ENCODE data around the gene LAMA4. TPM values are rescaled to one million over a fixed set of nuclear protein-coding genes. Genes with fewer than 3 reads are reported as not detected.

LAMA4 gene
- total and polyA plus RNA-seq, 2 of the 13 experiments (the other 11 are each of a cell fraction or from before 2014, with no cell fraction given) = not detected

DNA sequence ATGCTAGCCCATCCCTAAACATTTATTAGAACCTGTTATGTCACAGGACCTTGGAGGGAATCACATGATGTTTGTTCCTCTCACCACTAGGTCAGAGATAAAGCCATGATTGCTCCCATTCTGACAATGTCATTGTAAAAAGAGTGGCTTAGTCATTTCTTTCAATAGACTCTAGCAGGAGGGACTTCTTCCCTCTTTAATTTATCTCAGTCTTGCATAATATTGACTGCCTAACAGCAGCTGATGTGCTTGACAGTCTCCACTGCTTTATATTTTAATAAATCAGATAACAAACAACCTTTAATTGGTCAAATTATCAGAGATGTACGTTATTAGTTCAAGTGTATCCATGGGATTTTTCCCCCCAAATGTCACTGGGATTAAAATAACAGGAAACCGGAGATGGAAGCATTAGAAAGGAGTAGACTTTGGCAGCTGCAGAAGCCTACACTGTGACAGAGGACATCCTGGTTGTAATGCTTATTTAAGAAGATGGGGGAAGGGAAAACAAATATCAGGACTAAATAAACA is 39.6 kb downstream of the LAMA4 start:
- ATAC-seq = peak; percentile 64
- no TSS peak for BruUV-seq (replicated peaks)
- no peaks in the 10 kb centered on the region for H4K20me1 ChIP-seq (ENCODE audit: insufficient read depth, low read length)
- no peaks in the 10 kb centered on the region for H3K27me3 ChIP-seq (ENCODE audit: control insufficient read depth in 1 of 2, insufficient read depth in 2 of 2, low read length in 2 of 2)
- H3K79me2 ChIP-seq (ENCODE audit: insufficient read depth, low read length) = no peaks in the 10 kb centered on the region
- no peaks in the 10 kb centered on the region for H3K36me3 ChIP-seq (replicated peaks in 1 of 2; ENCODE audit: control insufficient read depth in 1 of 2, insufficient read depth in 2 of 2, low read length in 2 of 2)
- no peak for FAIRE-seq
- DNase-seq (ENCODE audit: low spot score) = peak; percentile 58
- H3K27ac ChIP-seq (ENCODE audit: extremely low read length, insufficient read depth, low read length) = no peak overlapping the region
- no peaks in the 10 kb centered on the region for H3K9me3 ChIP-seq (ENCODE audit: low read length)
- H3K9ac ChIP-seq (ENCODE audit: insufficient read depth, low read depth, low read length) = no peak overlapping the region
- H3K4me3 ChIP-seq (replicated peaks in 1 of 3; ENCODE audit: insufficient read depth in 1 of 3, low read depth in 2 of 3, low read length in 3 of 3) = no peak overlapping the region
- CTCF ChIA-PET (ENCODE audit: low intra/inter-chr PET ratio, low total read pairs) = no interaction called here
- POLR2A ChIA-PET = no interaction called here
- in situ Hi-C loops (cut with HindIII; ENCODE audit: extremely low pct_ligation_motif_present, low pct_unique_long_range_greater_than_20kb) (no loop called here), intact Hi-C loops (cut with micrococcal nuclease; ENCODE audit: unreplicated experiment) (loop anchor here (5.0 kb wide), 1 partner anchor 527 kb away; no protein-coding TSS in a partner anchor)
- no peak overlapping the region for H3K4me2 ChIP-seq (ENCODE audit: low read depth, low read length)
- H2AFZ ChIP-seq (ENCODE audit: low read length) = no peak overlapping the region
- H3K4me1 ChIP-seq (ENCODE audit: insufficient read depth, low read length) = peaks cover 12% of the 10 kb centered on the region
- WGBS (ENCODE audit: low lambda C conversion rate) = 1% methylated on average over 2 of the region's 2 CpGs
- TF ChIP-seq SOX5 (CRISPR knock-in tag; IDR thresholded peaks at IDR 0.05; ENCODE audit: borderline replicate concordance) (peak; percentile 24; the same call in 1 of the 2 replicates), ETV5 (CRISPR knock-in tag; IDR thresholded peaks at IDR 0.05; ENCODE audit: borderline replicate concordance) (peak; percentile 10; the same call in 1 of the 2 replicates), PHF21A (CRISPR knock-in tag; IDR thresholded peaks at IDR 0.05) (no peak), NFE2L1 (CRISPR knock-in tag; IDR thresholded peaks at IDR 0.05; ENCODE audit: borderline replicate concordance) (no peak), ZC3H4 (CRISPR knock-in tag; IDR thresholded peaks at IDR 0.05; ENCODE audit: borderline replicate concordance) (no peak)
- TF ChIP-seq, protein P1, sequence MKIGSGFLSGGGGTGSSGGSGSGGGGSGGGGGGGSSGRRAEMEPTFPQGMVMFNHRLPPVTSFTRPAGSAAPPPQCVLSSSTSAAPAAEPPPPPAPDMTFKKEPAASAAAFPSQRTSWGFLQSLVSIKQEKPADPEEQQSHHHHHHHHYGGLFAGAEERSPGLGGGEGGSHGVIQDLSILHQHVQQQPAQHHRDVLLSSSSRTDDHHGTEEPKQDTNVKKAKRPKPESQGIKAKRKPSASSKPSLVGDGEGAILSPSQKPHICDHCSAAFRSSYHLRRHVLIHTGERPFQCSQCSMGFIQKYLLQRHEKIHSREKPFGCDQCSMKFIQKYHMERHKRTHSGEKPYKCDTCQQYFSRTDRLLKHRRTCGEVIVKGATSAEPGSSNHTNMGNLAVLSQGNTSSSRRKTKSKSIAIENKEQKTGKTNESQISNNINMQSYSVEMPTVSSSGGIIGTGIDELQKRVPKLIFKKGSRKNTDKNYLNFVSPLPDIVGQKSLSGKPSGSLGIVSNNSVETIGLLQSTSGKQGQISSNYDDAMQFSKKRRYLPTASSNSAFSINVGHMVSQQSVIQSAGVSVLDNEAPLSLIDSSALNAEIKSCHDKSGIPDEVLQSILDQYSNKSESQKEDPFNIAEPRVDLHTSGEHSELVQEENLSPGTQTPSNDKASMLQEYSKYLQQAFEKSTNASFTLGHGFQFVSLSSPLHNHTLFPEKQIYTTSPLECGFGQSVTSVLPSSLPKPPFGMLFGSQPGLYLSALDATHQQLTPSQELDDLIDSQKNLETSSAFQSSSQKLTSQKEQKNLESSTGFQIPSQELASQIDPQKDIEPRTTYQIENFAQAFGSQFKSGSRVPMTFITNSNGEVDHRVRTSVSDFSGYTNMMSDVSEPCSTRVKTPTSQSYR (CRISPR knock-in tag; IDR thresholded peaks at IDR 0.05; ENCODE audit: borderline replicate concordance) = peak; percentile 64; the same call in 1 of the 2 replicates
- TF ChIP-seq, protein P2, sequence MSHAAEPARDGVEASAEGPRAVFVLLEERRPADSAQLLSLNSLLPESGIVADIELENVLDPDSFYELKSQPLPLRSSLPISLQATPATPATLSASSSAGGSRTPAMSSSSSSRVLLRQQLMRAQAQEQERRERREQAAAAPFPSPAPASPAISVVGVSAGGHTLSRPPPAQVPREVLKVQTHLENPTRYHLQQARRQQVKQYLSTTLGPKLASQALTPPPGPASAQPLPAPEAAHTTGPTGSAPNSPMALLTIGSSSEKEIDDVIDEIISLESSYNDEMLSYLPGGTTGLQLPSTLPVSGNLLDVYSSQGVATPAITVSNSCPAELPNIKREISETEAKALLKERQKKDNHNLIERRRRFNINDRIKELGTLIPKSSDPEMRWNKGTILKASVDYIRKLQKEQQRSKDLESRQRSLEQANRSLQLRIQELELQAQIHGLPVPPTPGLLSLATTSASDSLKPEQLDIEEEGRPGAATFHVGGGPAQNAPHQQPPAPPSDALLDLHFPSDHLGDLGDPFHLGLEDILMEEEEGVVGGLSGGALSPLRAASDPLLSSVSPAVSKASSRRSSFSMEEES (CRISPR knock-in tag; IDR thresholded peaks at IDR 0.05) = peak; percentile 75; the same call in 1 of the 2 replicates
- TF ChIP-seq, protein P3, sequence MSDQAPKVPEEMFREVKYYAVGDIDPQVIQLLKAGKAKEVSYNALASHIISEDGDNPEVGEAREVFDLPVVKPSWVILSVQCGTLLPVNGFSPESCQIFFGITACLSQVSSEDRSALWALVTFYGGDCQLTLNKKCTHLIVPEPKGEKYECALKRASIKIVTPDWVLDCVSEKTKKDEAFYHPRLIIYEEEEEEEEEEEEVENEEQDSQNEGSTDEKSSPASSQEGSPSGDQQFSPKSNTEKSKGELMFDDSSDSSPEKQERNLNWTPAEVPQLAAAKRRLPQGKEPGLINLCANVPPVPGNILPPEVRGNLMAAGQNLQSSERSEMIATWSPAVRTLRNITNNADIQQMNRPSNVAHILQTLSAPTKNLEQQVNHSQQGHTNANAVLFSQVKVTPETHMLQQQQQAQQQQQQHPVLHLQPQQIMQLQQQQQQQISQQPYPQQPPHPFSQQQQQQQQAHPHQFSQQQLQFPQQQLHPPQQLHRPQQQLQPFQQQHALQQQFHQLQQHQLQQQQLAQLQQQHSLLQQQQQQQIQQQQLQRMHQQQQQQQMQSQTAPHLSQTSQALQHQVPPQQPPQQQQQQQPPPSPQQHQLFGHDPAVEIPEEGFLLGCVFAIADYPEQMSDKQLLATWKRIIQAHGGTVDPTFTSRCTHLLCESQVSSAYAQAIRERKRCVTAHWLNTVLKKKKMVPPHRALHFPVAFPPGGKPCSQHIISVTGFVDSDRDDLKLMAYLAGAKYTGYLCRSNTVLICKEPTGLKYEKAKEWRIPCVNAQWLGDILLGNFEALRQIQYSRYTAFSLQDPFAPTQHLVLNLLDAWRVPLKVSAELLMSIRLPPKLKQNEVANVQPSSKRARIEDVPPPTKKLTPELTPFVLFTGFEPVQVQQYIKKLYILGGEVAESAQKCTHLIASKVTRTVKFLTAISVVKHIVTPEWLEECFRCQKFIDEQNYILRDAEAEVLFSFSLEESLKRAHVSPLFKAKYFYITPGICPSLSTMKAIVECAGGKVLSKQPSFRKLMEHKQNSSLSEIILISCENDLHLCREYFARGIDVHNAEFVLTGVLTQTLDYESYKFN (CRISPR knock-in tag; conservative IDR thresholded peaks at IDR 0.05) = peak; percentile 35; the same call in 1 of the 2 replicates
- TF ChIP-seq, protein P4, sequence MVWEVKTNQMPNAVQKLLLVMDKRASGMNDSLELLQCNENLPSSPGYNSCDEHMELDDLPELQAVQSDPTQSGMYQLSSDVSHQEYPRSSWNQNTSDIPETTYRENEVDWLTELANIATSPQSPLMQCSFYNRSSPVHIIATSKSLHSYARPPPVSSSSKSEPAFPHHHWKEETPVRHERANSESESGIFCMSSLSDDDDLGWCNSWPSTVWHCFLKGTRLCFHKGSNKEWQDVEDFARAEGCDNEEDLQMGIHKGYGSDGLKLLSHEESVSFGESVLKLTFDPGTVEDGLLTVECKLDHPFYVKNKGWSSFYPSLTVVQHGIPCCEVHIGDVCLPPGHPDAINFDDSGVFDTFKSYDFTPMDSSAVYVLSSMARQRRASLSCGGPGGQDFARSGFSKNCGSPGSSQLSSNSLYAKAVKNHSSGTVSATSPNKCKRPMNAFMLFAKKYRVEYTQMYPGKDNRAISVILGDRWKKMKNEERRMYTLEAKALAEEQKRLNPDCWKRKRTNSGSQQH (CRISPR knock-in tag; IDR thresholded peaks at IDR 0.05; ENCODE audit: low read depth) = no peak
